Activated CD4-positive, alpha-beta memory T cell treated with anti-CD3 and anti-CD28 coated beads for 36 hours (primary cell): ENCODE measurements around the gene PPM1M. TPM values are rescaled to one million over a fixed set of nuclear protein-coding genes. Genes with fewer than 3 reads are reported as not detected.
A peak's percentile ranks its signal among the peaks of the same experiment; 100 is the strongest.
"Not testable (repeated sequence)": the region's sequence is repeated elsewhere in the genome, so short reads cannot be mapped to it uniquely, and the experiment has no call there.

ENCODE experiments used
- CTCF ChIA-PET: fragments of 350-600 bp; sonication (Branson Sonifier 250); formaldehyde crosslinking; loops from one replicate; lab custom pipeline; 2021; ENCODE audit warnings: antibody characterized with exemption, inconsistent platforms; lab: Charles Lee
- POLR2A ChIA-PET: fragments of 350-600 bp; sonication (Branson Sonifier 250); formaldehyde crosslinking; loops from one replicate; lab custom pipeline; 2021; ENCODE audit warnings: antibody characterized with exemption; lab: Charles Lee
- DNase-seq: peaks from one replicate; pipeline ENCODE4 v3.0.0-alpha.2; 2020
- H3K27ac Mint-ChIP-seq: one replicate; pipeline ENCODE4 v1.8.0; 2021; ENCODE audit warnings: mixed read lengths
- H3K27me3 Mint-ChIP-seq: one replicate; pipeline ENCODE4 v1.8.0; 2021; ENCODE audit warnings: mixed read lengths
- H3K36me3 Mint-ChIP-seq: one replicate; pipeline ENCODE4 v1.8.0; 2021; ENCODE audit warnings: mixed read lengths
- H3K4me1 Mint-ChIP-seq: one replicate; pipeline ENCODE4 v1.8.0; 2021; ENCODE audit warnings: low read depth, mixed read lengths
- H3K4me3 Mint-ChIP-seq: one replicate; pipeline ENCODE4 v1.8.0; 2021; ENCODE audit warnings: mild to moderate bottlenecking, mixed read lengths
- H3K9me3 Mint-ChIP-seq: one replicate; pipeline ENCODE4 v1.8.0; 2021; ENCODE audit warnings: mixed read lengths
- intact Hi-C: fragments of 100-400 bp; cut with micrococcal nuclease; formaldehyde crosslinking; loops from one replicate; pipeline ENCODE4 v1.15.1; 2023
- total RNA-seq, 2 experiments: library from RNA; stranded (reverse); gene quantifications; one replicate each; pipeline ENCODE4 v1.2.3, GENCODE V29; 2021

Gene PPM1M
- total RNA-seq, 2 experiments from 2014 or later, result 111 TPM

GRCh38 chr3:52262447-52262846 is 16.9 kb downstream of the PPM1M start:
- H3K9me3 Mint-ChIP-seq, result no peaks in the 10 kb centered on the region
- intact Hi-C loops, result no loop called here
- H3K27me3 Mint-ChIP-seq, result no peaks in the 10 kb centered on the region
- H3K4me1 Mint-ChIP-seq, result peaks cover 83% of the 10 kb centered on the region
- DNase-seq, result peak; percentile 6
- ChIA-PET POLR2A (interaction anchor here (1.4 kb wide), 1 partner anchor 12 kb away, joined by 5 read pairs; no protein-coding TSS in a partner anchor), CTCF (interaction anchor here (0.6 to 1.6 kb wide), 2 partner anchors 42 to 77 kb away, joined by 3 to 5 read pairs; no protein-coding TSS in a partner anchor)
- H3K4me3 Mint-ChIP-seq, result no peak overlapping the region
- peak overlapping the region; percentile 77 for H3K27ac Mint-ChIP-seq
- H3K36me3 Mint-ChIP-seq, result peaks cover 91% of the 10 kb centered on the region

GRCh38 chr3:52265387-52265786 is 19.8 kb downstream of the PPM1M start:
- Mint-ChIP-seq H3K4me3 (no peak overlapping the region), H3K9me3 (no peaks in the 10 kb centered on the region), H3K36me3 (peaks cover 83% of the 10 kb centered on the region), H3K27me3 (no peaks in the 10 kb centered on the region), H3K27ac (peak overlapping the region; percentile 56), H3K4me1 (peaks cover 85% of the 10 kb centered on the region)
- CTCF ChIA-PET, result interaction anchor here (1.0 kb wide), 1 partner anchor 33 kb away, joined by 4 read pairs; no protein-coding TSS in a partner anchor
- POLR2A ChIA-PET, result interaction anchor here (0.7 kb wide), 1 partner anchor 454 kb away, joined by 3 read pairs; no protein-coding TSS in a partner anchor
- intact Hi-C loops, result no loop called here
- DNase-seq, result peak; percentile 17

- Mint-ChIP-seq H3K36me3 (peaks cover 80% of the 10 kb centered on the region), H3K27me3 (no peaks in the 10 kb centered on the region), H3K4me3 (peak overlapping the region; percentile 51), H3K27ac (peak overlapping the region; percentile 91), H3K9me3 (no peaks in the 10 kb centered on the region), H3K4me1 (peaks cover 85% of the 10 kb centered on the region)
- intact Hi-C loops, result loop anchor here (1.0 kb wide), 2 partner anchors 9 kb away; no protein-coding TSS in a partner anchor
- CTCF ChIA-PET, result interaction anchor here (1.1 to 3.3 kb wide), 5 partner anchors 8 to 71 kb away, joined by 3 to 10 read pairs (median 5); no protein-coding TSS in a partner anchor
- DNase-seq, result peak; percentile 80
- POLR2A ChIA-PET, result interaction anchor here (1.8 to 2.2 kb wide), 2 partner anchors 9 to 15 kb away, joined by 7 to 9 read pairs; no protein-coding TSS in a partner anchor
Measured at GRCh38 chr3:52268036-52268435, 22.5 kb downstream of the PPM1M start.

- Mint-ChIP-seq H3K9me3 (no peaks in the 10 kb centered on the region), H3K27ac (peak overlapping the region; percentile 91), H3K4me3 (peak overlapping the region; percentile 77), H3K27me3 (no peaks in the 10 kb centered on the region), H3K4me1 (peaks cover 86% of the 10 kb centered on the region), H3K36me3 (peaks cover 82% of the 10 kb centered on the region)
- no peak for DNase-seq
- intact Hi-C loops, result loop anchor here (10.0 kb wide), 1 partner anchor 1665 kb away; no protein-coding TSS in a partner anchor
- CTCF ChIA-PET, result interaction anchor here (3.1 to 3.3 kb wide), 2 partner anchors 38 to 69 kb away, joined by 10 to 15 read pairs; no protein-coding TSS in a partner anchor
- POLR2A ChIA-PET, result interaction anchor here (0.7 to 3.5 kb wide), 2 partner anchors 8 to 16 kb away, joined by 3 to 26 read pairs; no protein-coding TSS in a partner anchor
Measured at GRCh38 chr3:52269776-52270175, 24.2 kb downstream of the PPM1M start.

- Mint-ChIP-seq H3K36me3 (peaks cover 80% of the 10 kb centered on the region), H3K27ac (peak overlapping the region; percentile 91), H3K4me3 (peak overlapping the region; percentile 77), H3K27me3 (no peaks in the 10 kb centered on the region), H3K4me1 (peaks cover 85% of the 10 kb centered on the region), H3K9me3 (no peaks in the 10 kb centered on the region)
- ChIA-PET CTCF (interaction anchor here (0.7 to 3.1 kb wide), 9 partner anchors 10 to 69 kb away, joined by 3 to 15 read pairs (median 5); no protein-coding TSS in a partner anchor), POLR2A (interaction anchor here (1.1 to 3.8 kb wide), 5 partner anchors 9 to 30 kb away, joined by 3 to 26 read pairs (median 13); no protein-coding TSS in a partner anchor)
- peak; percentile 31 for DNase-seq
- intact Hi-C loops, result loop anchor here (10.0 kb wide), 1 partner anchor 1666 kb away; no protein-coding TSS in a partner anchor
Measured at GRCh38 chr3:52270252-52270754, 24.7 kb downstream of the PPM1M start.

- peak overlapping the region; percentile 91 for H3K27ac Mint-ChIP-seq
- CTCF ChIA-PET, result interaction anchor here (0.7 to 3.1 kb wide), 8 partner anchors 12 to 117 kb away, joined by 3 to 15 read pairs (median 6); partner anchors contain the start of genes POC1A and PPM1M
- POLR2A ChIA-PET, result interaction anchor here (1.1 to 3.8 kb wide), 7 partner anchors 10 to 33 kb away, joined by 3 to 26 read pairs (median 6); partner anchors contain the start of genes GLYCTK and TWF2
- not testable (repeated sequence) for H3K9me3 Mint-ChIP-seq, H3K27me3 Mint-ChIP-seq
- intact Hi-C loops, result loop anchor here (10.0 kb wide), 1 partner anchor 1667 kb away; no protein-coding TSS in a partner anchor
- peak; percentile 10 for DNase-seq
- H3K4me3 Mint-ChIP-seq, result peak overlapping the region; percentile 77
- peaks cover 75% of the 10 kb centered on the region for H3K4me1 Mint-ChIP-seq
- H3K36me3 Mint-ChIP-seq, result peaks cover 84% of the 10 kb centered on the region
Measured at GRCh38 chr3:52272172-52272571, 26.6 kb downstream of the PPM1M start.

GRCh38 chr3:52272831-52273230 is 27.3 kb downstream of the PPM1M start:
- Mint-ChIP-seq H3K4me3 (peak overlapping the region; percentile 92), H3K27ac (peak overlapping the region; percentile 95), H3K27me3 (no peaks in the 10 kb centered on the region), H3K36me3 (peaks cover 83% of the 10 kb centered on the region), H3K9me3 (no peaks in the 10 kb centered on the region), H3K4me1 (peaks cover 69% of the 10 kb centered on the region)
- CTCF ChIA-PET, result interaction anchor here (0.9 to 3.1 kb wide), 5 partner anchors 19 to 67 kb away, joined by 3 to 15 read pairs (median 7); partner anchors contain the start of gene PPM1M
- POLR2A ChIA-PET, result interaction anchor here (1.5 to 3.8 kb wide), 4 partner anchors 11 to 34 kb away, joined by 4 to 26 read pairs (median 11); partner anchors contain the start of gene TWF2
- peak; percentile 29 for DNase-seq
- intact Hi-C loops, result loop anchor here (10.0 kb wide), 1 partner anchor 1668 kb away; no protein-coding TSS in a partner anchor

GRCh38 chr3:52274781-52275180 is 29.2 kb downstream of the PPM1M start:
- POLR2A ChIA-PET, H3K9me3 Mint-ChIP-seq, H3K27me3 Mint-ChIP-seq: not testable (repeated sequence)
- DNase-seq, result peak; percentile 7
- peaks cover 58% of the 10 kb centered on the region for H3K4me1 Mint-ChIP-seq
- H3K27ac Mint-ChIP-seq, result peak overlapping the region; percentile 95
- peaks cover 78% of the 10 kb centered on the region for H3K36me3 Mint-ChIP-seq
- CTCF ChIA-PET, result interaction anchor here (1.2 to 12.1 kb wide), 2 partner anchors 35 to 67 kb away, joined by 3 to 148 read pairs; partner anchors contain the start of gene TWF2
- intact Hi-C loops, result loop anchor here (5.0 to 10.0 kb wide), 3 partner anchors 122 to 1670 kb away; partner anchors contain the start of gene POC1A
- peak overlapping the region; percentile 92 for H3K4me3 Mint-ChIP-seq

- H3K36me3 Mint-ChIP-seq, result peaks cover 59% of the 10 kb centered on the region
- H3K27ac Mint-ChIP-seq, result peak overlapping the region; percentile 95
- intact Hi-C loops, result loop anchor here (1.0 to 10.0 kb wide), 4 partner anchors 9 to 1673 kb away; partner anchors contain the start of gene POC1A
- peak overlapping the region; percentile 92 for H3K4me3 Mint-ChIP-seq
- DNase-seq, result peak; percentile 91
- H3K27me3 Mint-ChIP-seq, result no peaks in the 10 kb centered on the region
- peaks cover 54% of the 10 kb centered on the region for H3K4me1 Mint-ChIP-seq
- ChIA-PET POLR2A (interaction anchor here (0.6 to 5.1 kb wide), 20 partner anchors 8 to 445 kb away, joined by 3 to 128 read pairs (median 5); partner anchors contain the start of genes GLYCTK, PPM1M, RPL29 and TLR9), CTCF (interaction anchor here (0.7 to 12.1 kb wide), 12 partner anchors 11 to 304 kb away, joined by 3 to 148 read pairs (median 18); partner anchors contain the start of genes ABHD14B, GLYCTK and TWF2)
- no peaks in the 10 kb centered on the region for H3K9me3 Mint-ChIP-seq
Measured at GRCh38 chr3:52277071-52277964, 31.8 kb downstream of the PPM1M start.

- peak; percentile 74 for DNase-seq
- Mint-ChIP-seq H3K4me1 (peaks cover 54% of the 10 kb centered on the region), H3K4me3 (peak overlapping the region; percentile 92), H3K27me3 (no peaks in the 10 kb centered on the region), H3K27ac (peak overlapping the region; percentile 95), H3K9me3 (no peaks in the 10 kb centered on the region), H3K36me3 (peaks cover 55% of the 10 kb centered on the region)
- ChIA-PET CTCF (interaction anchor here (0.7 to 12.1 kb wide), 13 partner anchors 10 to 61 kb away, joined by 3 to 148 read pairs (median 13); partner anchors contain the start of genes GLYCTK, PPM1M, TLR9 and TWF2), POLR2A (interaction anchor here (0.6 to 5.1 kb wide), 18 partner anchors 10 to 445 kb away, joined by 4 to 128 read pairs (median 8); partner anchors contain the start of genes GLYCTK, PPM1M, RPL29 and TLR9)
- intact Hi-C loops, result loop anchor here (1.0 to 10.0 kb wide), 7 partner anchors 9 to 1673 kb away; partner anchors contain the start of genes GLYCTK and POC1A
Measured at GRCh38 chr3:52277972-52278509, 32.5 kb downstream of the PPM1M start.
